K562 (cell line): ENCODE data around the gene ARHGEF6. TPM values are rescaled to one million over a fixed set of nuclear protein-coding genes. Genes with fewer than 3 reads are reported as not detected.

Source experiments
- ATAC-seq: fragments of 200-7000 bp; cut with Tn5 transposase; 3 replicates; pipeline ENCODE4 v1.9.1; 2020; ENCODE audit warnings: moderate library complexity
- BruUV-seq: library from RNA; stranded (reverse); fragments of 400-500 nt; replicated peaks from 2 replicates; lab custom pipeline; 2021; lab: Mats Ljungman, UMichigan
- CTCF ChIA-PET: fragments of 300-600 bp; formaldehyde crosslinking; extraction: SDS; loops from one replicate; lab custom pipeline; 2021; ENCODE audit warnings: low intra/inter-chr PET ratio; lab: Yijun Ruan, JAX
- POLR2A ChIA-PET: fragments of 300-600, 350-650 bp; sonication (Branson Sonifier 250); formaldehyde crosslinking; extraction: SDS; loops from one replicate; lab custom pipeline; 2021; ENCODE audit warnings: antibody characterized with exemption, inconsistent platforms; lab: Yijun Ruan, JAX
- DNase-seq, 4 experiments: peaks; one replicate each; pipeline versions ENCODE4 v3.0.0 to v3.0.0-alpha.2; 2011 to 2018; ENCODE audit warnings: low spot score in 3 of 4, mixed read lengths in 3 of 4; ENCODE audit errors: extremely low read depth in 1 of 4
- FAIRE-seq: peaks from 2 replicates; lab custom pipeline; 2011; peaks lifted over from hg19 to GRCh38; lab: Jason Lieb, UNC
- H2AFZ ChIP-seq: 2 replicates; pipeline ENCODE4 v1.6.0; 2011; ENCODE audit warnings: low read depth, low read length, control low read depth, inconsistent platforms
- H3K27ac ChIP-seq: fragments of 200-600 bp; 3 replicates; pipeline ENCODE4 v1.8.0; 2011; ENCODE audit warnings: low read depth, mild to moderate bottlenecking, control low read depth, inconsistent platforms, low read length, moderate library complexity, mixed read lengths; ENCODE audit errors: extremely low read depth
- H3K27me3 ChIP-seq, 2 experiments: fragments of 300-600 bp in 1 of 2; 2 replicates in 1 of 2; 3 replicates in 1 of 2; pipeline versions ENCODE4 v1.6.0 to v1.8.0; 2011; ENCODE audit warnings: inconsistent platforms in 2 of 2, low read length in 2 of 2, mild to moderate bottlenecking in 1 of 2, mixed read lengths in 1 of 2, moderate library complexity in 1 of 2; ENCODE audit not compliant: control insufficient read depth in 2 of 2, insufficient read depth in 2 of 2
- H3K36me3 ChIP-seq: fragments of 300-600 bp; 3 replicates; pipeline ENCODE4 v1.8.0; 2011; ENCODE audit warnings: mild to moderate bottlenecking, low read length, inconsistent platforms; ENCODE audit not compliant: control insufficient read depth, insufficient read depth
- H3K4me1 ChIP-seq, 2 experiments: fragments of 200-600 bp in 1 of 2; replicated peaks in 1 of 2; 2 replicates in 1 of 2; 3 replicates in 1 of 2; pipeline versions ENCODE4 v1.5.1 to v1.8.0; 2011; ENCODE audit warnings: inconsistent platforms in 2 of 2, low read length in 2 of 2, mild to moderate bottlenecking in 1 of 2, mixed read lengths in 1 of 2, moderate library complexity in 1 of 2; ENCODE audit not compliant: control insufficient read depth in 2 of 2, insufficient read depth in 2 of 2
- H3K4me2 ChIP-seq: 2 replicates; pipeline ENCODE4 v1.6.1; 2011; ENCODE audit warnings: low read length, control low read depth, inconsistent platforms, mixed read lengths; ENCODE audit not compliant: insufficient read depth
- H3K4me3 ChIP-seq: fragments of 200-600 bp; sonication (generic), shearing (Covaris generic); 2 replicates; pipeline ENCODE4 v1.5.1; 2016; ENCODE audit warnings: control low read depth, inconsistent platforms
- H3K79me2 ChIP-seq: fragments of 200-600 bp; 3 replicates; pipeline ENCODE4 v1.8.0; 2011; ENCODE audit warnings: low read length, inconsistent platforms; ENCODE audit not compliant: control insufficient read depth, insufficient read depth
- H3K9ac ChIP-seq, 2 experiments: 2 replicates each; pipeline versions ENCODE4 v1.6.0 to v1.6.1; 2011; ENCODE audit warnings: low read depth in 2 of 2, low read length in 2 of 2, control low read depth in 1 of 2, inconsistent platforms in 1 of 2, mild to moderate bottlenecking in 1 of 2, mixed read lengths in 1 of 2; ENCODE audit not compliant: insufficient read depth in 1 of 2
- H3K9me1 ChIP-seq: one replicate; pipeline ENCODE4 v1.6.0; 2011; ENCODE audit warnings: inconsistent platforms, mild to moderate bottlenecking, low read length, moderate library complexity; ENCODE audit not compliant: control insufficient read depth, insufficient read depth
- H3K9me3 ChIP-seq: replicated peaks from 2 replicates; pipeline ENCODE4 v1.5.1; 2011; ENCODE audit warnings: low read depth, low read length, inconsistent platforms; ENCODE audit not compliant: control insufficient read depth, insufficient read depth
- H4K20me1 ChIP-seq: replicated peaks from 2 replicates; pipeline ENCODE4 v1.6.1; 2011; ENCODE audit warnings: low read length, inconsistent platforms, mixed read lengths; ENCODE audit not compliant: control insufficient read depth, insufficient read depth
- CBFA2T2 ChIP-seq: fragments of 450-650 bp; conservative IDR thresholded peaks from 2 replicates; pipeline ENCODE4 v1.6.1; 2017; ENCODE audit warnings: mild to moderate bottlenecking
- DEAF1 ChIP-seq: fragments of 450-650 bp; formaldehyde crosslinking; IDR thresholded peaks from 2 replicates; pipeline ENCODE4 v1.4.0; 2020; ENCODE audit warnings: mild to moderate bottlenecking, moderate library complexity
- HES1 ChIP-seq: fragments of 450-650 bp; IDR thresholded peaks from 2 replicates; pipeline ENCODE4 v1.6.1; 2016; ENCODE audit warnings: low read depth, mild to moderate bottlenecking, moderate library complexity
- POU5F1 ChIP-seq: fragments of 150-350 bp; IDR thresholded peaks from 2 replicates; pipeline ENCODE4 v1.6.1; 2014; ENCODE audit warnings: borderline replicate concordance, low read length, low read depth, mild to moderate bottlenecking; ENCODE audit not compliant: partially characterized antibody
- SAP30 ChIP-seq: fragments of 200-600 bp; sonication (generic); IDR thresholded peaks from 2 replicates; pipeline ENCODE4 v1.6.1; 2012; ENCODE audit warnings: borderline replicate concordance, low read depth, mild to moderate bottlenecking, moderate library complexity, low read length, control low read depth, inconsistent platforms; ENCODE audit not compliant: insufficient read depth, poor library complexity, severe bottlenecking
- TCF3 ChIP-seq: sonication (generic); formaldehyde crosslinking; IDR thresholded peaks from 2 replicates; pipeline ENCODE4 v1.4.0; 2020; ENCODE audit warnings: mild to moderate bottlenecking, missing genetic modification reagents
- ZHX1 ChIP-seq: fragments of 150-350 bp; conservative IDR thresholded peaks from 2 replicates; pipeline ENCODE4 v1.6.1; 2014; ENCODE audit warnings: low read length
- ZNF609 ChIP-seq: sonication (generic); formaldehyde crosslinking; IDR thresholded peaks from 2 replicates; pipeline ENCODE4 v1.8.1; 2023; ENCODE audit warnings: missing genetic modification reagents, mild to moderate bottlenecking, borderline replicate concordance
- ZNF778 ChIP-seq: fragments of 450-650 bp; formaldehyde crosslinking; IDR thresholded peaks from 2 replicates; pipeline ENCODE4 v1.4.0; 2020; ENCODE audit warnings: mild to moderate bottlenecking, moderate library complexity
- WGBS: fragments of 100-300 bp; shearing (Covaris generic); methylation state at CpG from one replicate; pipeline ENCODE4 v1.1.6; 2016; ENCODE audit warnings: low coverage, mixed read lengths; ENCODE audit not compliant: insufficient coverage; ENCODE audit errors: missing lambda C conversion rate; 5-methylcytosine and 5-hydroxymethylcytosine counted together
- in situ Hi-C: fragments of 300-500 bp; cut with MboI; formaldehyde crosslinking; loops from 4 replicates; pipeline ENCODE4 v1.15.0; 2018; ENCODE audit warnings: inconsistent platforms, mixed read lengths
- intact Hi-C: fragments of 100-400 bp; cut with micrococcal nuclease; formaldehyde crosslinking; loops from 2 replicates; pipeline ENCODE4 v1.14.2; 2022
- polyA plus RNA-seq, 8 experiments: library from polyadenylated mRNA; depleted of rRNA in 4 of 8; stranded (reverse) in 5 of 8; unstranded in 3 of 8; fragments of >200 nt; fragmentation: Nextera tagmentation in 2 of 8; fragmentation: Illumina TruSeq in 1 of 8; extraction: Ambion mirVana in 2 of 8; extraction: Trizol in 1 of 8; gene quantifications; 2 replicates each; pipeline versions ENCODE4 v1.2.1 to v1.2.3, GENCODE V29; 2011 to 2014; ENCODE audit warnings: inconsistent platforms in 1 of 8, missing spikeins in 1 of 8
- total RNA-seq, 7 experiments: library from RNA; depleted of rRNA in 6 of 7; stranded (reverse); fragments of >200 nt in 6 of 7; fragmentation: Illumina TruSeq in 2 of 7; extraction: Trizol in 2 of 7; gene quantifications; 2 replicates each; pipeline versions ENCODE4 v1.2.1 to v1.2.3, GENCODE V29; 2011 to 2021; ENCODE audit warnings: low replicate concordance in 1 of 7

Gene ARHGEF6
- total and polyA plus RNA-seq, 9 of the 15 experiments (the other 6 are each of a cell fraction or from before 2014, with no cell fraction given), result 2.9 to 22.1 (median 13.3) TPM

GRCh38 chrX:136731798-136732197 is 48.9 kb downstream of the ARHGEF6 start:
- no peak for FAIRE-seq
- TF ChIP-seq POU5F1 (no peak), HES1 (no peak), DEAF1 (CRISPR knock-in tag) (no peak), ZNF778 (CRISPR knock-in tag) (no peak), CBFA2T2 (no peak), ZHX1 (no peak), SAP30 (no peak), ZNF609 (CRISPR knock-in tag) (no peak), TCF3 (CRISPR knock-in tag) (no peak)

More at GRCh38 chrX:136731798-136732197, 48.9 kb downstream of the ARHGEF6 start:
- BruUV-seq, result no TSS peak
- DNase-seq (no peak), ATAC-seq (no peak)
- in situ Hi-C loops, result no loop called here
- H3K4me3 ChIP-seq, result no peak overlapping the region
- intact Hi-C loops, result no loop called here
- H3K9me1 ChIP-seq, result no peaks in the 10 kb centered on the region
- ChIA-PET POLR2A (no interaction called here), CTCF (no interaction called here)
- no peak overlapping the region for H2AFZ ChIP-seq
- WGBS, result 72% methylated on average over 3 of the region's 3 CpGs
- H3K9ac ChIP-seq, result no peak overlapping the region
- H3K27ac ChIP-seq, result no peak overlapping the region
- no peak overlapping the region for H3K4me2 ChIP-seq
- H3K4me1 ChIP-seq, result no peaks in the 10 kb centered on the region; a peak in 2 of 5 replicates
- no peaks in the 10 kb centered on the region for H3K79me2 ChIP-seq
- no peaks in the 10 kb centered on the region for H4K20me1 ChIP-seq
- H3K27me3 ChIP-seq, result no peaks in the 10 kb centered on the region
- no peaks in the 10 kb centered on the region for H3K36me3 ChIP-seq
- no peaks in the 10 kb centered on the region for H3K9me3 ChIP-seq
